ENCODE measurements around the gene TNS1. TPM values are rescaled to one million over a fixed set of nuclear protein-coding genes. Genes with fewer than 3 reads are reported as not detected.

The TNS1 gene
- total RNA-seq, 1 experiment from 2014 or later: 6.2 TPM

- ChIA-PET RAD21 (ENCODE audit: low non-redundant PET in 1 of 2, low total read pairs in 2 of 2, uncharacterized antibody in 2 of 2, unreplicated experiment in 2 of 2) (no interaction called here), CTCF (no interaction called here), POLR2A (no interaction called here)
- no peak overlapping the region for H3K4me3 ChIP-seq (replicated peaks in 1 of 2; ENCODE audit: low read depth in 1 of 2, low read length in 2 of 2)
- TF ChIP-seq ZFX (IDR thresholded peaks at IDR 0.05) (no peak), ATF3 (IDR thresholded peaks at IDR 0.05) (no peak), FOSL1 (IDR thresholded peaks at IDR 0.05; ENCODE audit: low read depth) (no peak), ZNF274 (IDR thresholded peaks at IDR 0.05; ENCODE audit: low read depth, low read length) (no peak), SIN3A (IDR thresholded peaks at IDR 0.05; ENCODE audit: low read depth) (no peak), CEBPB (IDR thresholded peaks at IDR 0.05; ENCODE audit: low read depth) (no peak), JUND (IDR thresholded peaks at IDR 0.05) (no peak), TCF7L2 (IDR thresholded peaks at IDR 0.05; ENCODE audit: borderline replicate concordance, extremely low read depth, insufficient read depth, insufficient read length) (no peak), REST (IDR thresholded peaks at IDR 0.05; ENCODE audit: low read depth) (no peak), POLR2A (IDR thresholded peaks at IDR 0.05; ENCODE audit: borderline replicate concordance, extremely low read depth, insufficient read depth, insufficient read length) (no peak), EZH2phosphoT487 (IDR thresholded peaks at IDR 0.05; ENCODE audit: borderline replicate concordance) (no peak), EGR1 (IDR thresholded peaks at IDR 0.05; ENCODE audit: low read depth) (no peak), CTCF (IDR thresholded peaks at IDR 0.05 in 2 of 3, conservative IDR thresholded peaks at IDR 0.05 in 1 of 3; ENCODE audit: borderline replicate concordance in 1 of 3, insufficient read depth in 1 of 3, low read depth in 2 of 3, low read length in 2 of 3) (no peak), SRF (IDR thresholded peaks at IDR 0.05; ENCODE audit: low read depth) (no peak)
- intact Hi-C loops (cut with micrococcal nuclease): no loop called here
- H3K79me2 ChIP-seq (ENCODE audit: insufficient read depth, low read length): no peaks in the 10 kb centered on the region
- H3K9me3 ChIP-seq (ENCODE audit: control insufficient read depth in 1 of 2, insufficient read depth in 1 of 2, low read depth in 1 of 2, low read length in 2 of 2): no peaks in the 10 kb centered on the region
- H3K36me3 ChIP-seq (ENCODE audit: control insufficient read depth in 1 of 2, insufficient read depth in 2 of 2, low read length in 2 of 2): no peaks in the 10 kb centered on the region
- no peaks in the 10 kb centered on the region for H3K27me3 ChIP-seq (ENCODE audit: insufficient read depth, low read length)
- H3K27ac ChIP-seq (ENCODE audit: low read depth, low read length): no peak overlapping the region
- no peaks in the 10 kb centered on the region for H3K4me1 ChIP-seq (ENCODE audit: control insufficient read depth in 1 of 2, insufficient read depth in 2 of 2, low read length in 2 of 2)
- no peak overlapping the region for H2AFZ ChIP-seq (ENCODE audit: low read depth, low read length, poor library complexity, severe bottlenecking)
- ATAC-seq (no peak), DNase-seq (ENCODE audit: low read depth, low spot score) (no peak)
- no peaks in the 10 kb centered on the region for H3K9me2 ChIP-seq (ENCODE audit: insufficient read depth)
- H3K4me2 ChIP-seq (ENCODE audit: low read length): no peak overlapping the region
- no peaks in the 10 kb centered on the region for H4K20me1 ChIP-seq (ENCODE audit: insufficient read depth)
- BruUV-seq (replicated peaks): no TSS peak
- no peak overlapping the region for H3K9ac ChIP-seq (ENCODE audit: low read length)
Observed at GRCh38 chr2:217905896-217906295, 96.9 kb downstream of the TNS1 start.

Measured in HCT116 (cell line).